ENCODE results near the gene ATRNL1. TPM values are rescaled to one million over a fixed set of nuclear protein-coding genes. Genes with fewer than 3 reads are reported as not detected.

The ATRNL1 gene
- polyA plus RNA-seq, 3 donors, result not detected

DNA sequence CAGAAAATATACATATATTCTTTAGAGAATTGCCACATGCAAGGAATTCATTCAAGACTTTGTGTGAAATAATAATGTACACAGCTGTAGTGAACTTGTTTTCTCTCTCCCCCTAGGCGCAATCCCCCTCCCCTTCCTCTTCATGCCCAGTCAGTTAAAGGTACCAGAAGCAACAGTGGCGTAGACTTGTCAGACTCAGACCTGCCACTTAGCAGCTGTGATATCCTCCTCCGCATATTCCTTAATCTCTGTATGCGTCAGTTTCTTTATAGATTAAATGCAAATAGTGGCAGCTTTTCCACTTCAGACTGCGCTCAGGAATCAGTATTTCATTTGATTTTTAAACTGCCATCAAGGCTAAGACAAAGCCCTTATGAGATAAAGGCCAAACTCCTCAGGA is 815.9 kb downstream of the ATRNL1 start:
- intact Hi-C loops (cut with micrococcal nuclease), result no loop called here
- Histone ChIP-seq H3K4me1 (ENCODE audit: control insufficient read depth in 1 of 2, insufficient read depth in 2 of 2, low read length in 2 of 2) (no peaks in the 10 kb centered on the region), H2AFZ (ENCODE audit: insufficient read depth, low read depth, low read length, poor library complexity, severe bottlenecking) (no peak overlapping the region), H4K20me1 (ENCODE audit: insufficient read depth, low read length) (no peaks in the 10 kb centered on the region), H3K27me3 (ENCODE audit: control insufficient read depth in 2 of 2, insufficient read depth in 2 of 2, low read length in 2 of 2) (no peaks in the 10 kb centered on the region), H3K9me3 (replicated peaks in 1 of 2; ENCODE audit: control insufficient read depth in 1 of 2, insufficient read depth in 1 of 2, low read length in 2 of 2) (no peaks in the 10 kb centered on the region), H3K27ac (ENCODE audit: low read depth in 1 of 2, low read length in 2 of 2) (no peak overlapping the region), H3K4me2 (replicated peaks; ENCODE audit: extremely low read depth, low read length, poor library complexity, severe bottlenecking) (no peak overlapping the region), H3K9ac (ENCODE audit: insufficient read depth, low read length, poor library complexity, severe bottlenecking) (no peak overlapping the region), H3K79me2 (ENCODE audit: insufficient read depth, low read length) (no peaks in the 10 kb centered on the region), H3K36me3 (replicated peaks in 1 of 2; ENCODE audit: control insufficient read depth in 1 of 2, insufficient read depth in 2 of 2, low read length in 2 of 2) (no peaks in the 10 kb centered on the region), H3K4me3 (replicated peaks in 1 of 3; ENCODE audit: low read depth in 2 of 3, low read length in 3 of 3) (no peak overlapping the region)
- no peaks in the 10 kb centered on the region for H3K4me1 Mint-ChIP-seq
- H3K36me3 Mint-ChIP-seq, result no peaks in the 10 kb centered on the region
- WGBS (ENCODE audit: insufficient coverage), result 91% methylated on average over 4 of the region's 5 CpGs
- DNase-seq, result no peak
- peaks cover 0 to 2% (median 0%) of the 10 kb centered on the region in 3 donors for H3K27me3 Mint-ChIP-seq (ENCODE audit: low read depth in 3 of 3)
- H3K9me3 Mint-ChIP-seq, result peaks cover 0 to 5% (median 1%) of the 10 kb centered on the region in 7 donors
- no peak overlapping the region for H3K4me3 Mint-ChIP-seq
- no peak overlapping the region for H3K27ac Mint-ChIP-seq
- no peak for TF ChIP-seq CTCF (IDR thresholded peaks at IDR 0.05)

DNA sequence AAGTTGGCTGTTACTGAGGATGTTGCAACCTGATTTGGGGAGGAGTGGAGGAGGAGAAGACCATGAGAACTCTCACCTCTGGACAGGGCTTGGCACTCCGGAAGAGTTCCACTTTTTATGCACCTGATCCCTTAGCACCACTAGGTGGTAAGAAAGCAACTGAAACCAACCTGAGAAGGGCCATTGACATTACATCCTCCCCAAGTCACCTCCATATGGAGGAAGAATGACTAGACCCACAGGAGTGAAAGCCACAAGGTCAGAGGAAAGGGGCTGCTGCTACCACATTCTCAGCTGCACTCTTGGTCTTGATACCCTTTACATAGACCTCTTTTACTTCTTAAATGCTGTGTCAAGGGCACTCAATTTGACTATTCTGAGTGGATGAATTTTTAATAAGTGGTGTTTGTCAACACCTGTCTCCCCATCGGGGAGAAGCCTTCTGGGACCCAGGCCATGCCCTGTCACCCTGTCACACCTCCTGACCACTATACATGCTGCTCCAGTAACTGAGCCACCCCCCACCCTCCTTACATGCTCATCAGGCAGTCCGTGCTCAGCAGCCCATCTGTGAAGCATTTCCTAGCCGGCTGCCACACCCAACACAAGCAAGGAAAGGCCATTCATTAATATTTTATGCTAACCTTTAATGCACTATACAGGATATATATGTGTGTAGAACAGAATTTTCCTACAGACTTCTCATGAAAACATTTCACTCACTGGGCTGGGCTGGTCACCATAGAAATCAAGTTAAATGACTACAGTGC is 817.0 kb downstream of the ATRNL1 start:
- Mint-ChIP-seq H3K36me3 (no peaks in the 10 kb centered on the region), H3K4me3 (no peak overlapping the region), H3K9me3 (peaks cover 0 to 5% (median 1%) of the 10 kb centered on the region in 7 donors), H3K27me3 (ENCODE audit: low read depth in 3 of 3) (peaks cover 0 to 2% (median 0%) of the 10 kb centered on the region in 3 donors), H3K27ac (no peak overlapping the region), H3K4me1 (no peaks in the 10 kb centered on the region)
- H3K9me3 ChIP-seq (replicated peaks in 1 of 2; ENCODE audit: control insufficient read depth in 1 of 2, insufficient read depth in 1 of 2, low read length in 2 of 2), result no peaks in the 10 kb centered on the region
- H3K4me3 ChIP-seq (replicated peaks in 1 of 3; ENCODE audit: low read depth in 2 of 3, low read length in 3 of 3), result no peak overlapping the region
- DNase-seq, result no peak
- H3K4me2 ChIP-seq (replicated peaks; ENCODE audit: extremely low read depth, low read length, poor library complexity, severe bottlenecking), result no peak overlapping the region
- H3K9ac ChIP-seq (ENCODE audit: insufficient read depth, low read length, poor library complexity, severe bottlenecking), result no peak overlapping the region
- H3K36me3 ChIP-seq (replicated peaks in 1 of 2; ENCODE audit: control insufficient read depth in 1 of 2, insufficient read depth in 2 of 2, low read length in 2 of 2), result no peaks in the 10 kb centered on the region
- no peaks in the 10 kb centered on the region for H3K27me3 ChIP-seq (ENCODE audit: control insufficient read depth in 2 of 2, insufficient read depth in 2 of 2, low read length in 2 of 2)
- no peak overlapping the region for H2AFZ ChIP-seq (ENCODE audit: insufficient read depth, low read depth, low read length, poor library complexity, severe bottlenecking)
- WGBS (ENCODE audit: insufficient coverage), result 80% methylated on average over 1 of the region's 4 CpGs
- H4K20me1 ChIP-seq (ENCODE audit: insufficient read depth, low read length), result no peaks in the 10 kb centered on the region
- H3K4me1 ChIP-seq (ENCODE audit: control insufficient read depth in 1 of 2, insufficient read depth in 2 of 2, low read length in 2 of 2), result no peaks in the 10 kb centered on the region
- no peak overlapping the region for H3K27ac ChIP-seq (ENCODE audit: low read depth in 1 of 2, low read length in 2 of 2)
- no peaks in the 10 kb centered on the region for H3K79me2 ChIP-seq (ENCODE audit: insufficient read depth, low read length)
- intact Hi-C loops (cut with micrococcal nuclease), result no loop called here
- no peak for TF ChIP-seq CTCF (IDR thresholded peaks at IDR 0.05)

Data from CD14-positive monocyte (primary cell).